Calu3 (cell line): ENCODE results near the gene FAF1. TPM values are rescaled to one million over a fixed set of nuclear protein-coding genes. Genes with fewer than 3 reads are reported as not detected.

Experiments
- BruUV-seq: library from RNA; stranded (reverse); fragments of 400-500 nt; replicated peaks from 2 replicates; lab custom pipeline; 2021; lab: Mats Ljungman, UMichigan
- CTCF ChIA-PET: fragments of 300-600 bp; sonication (Branson Sonifier 250); formaldehyde crosslinking; loops from one replicate; lab custom pipeline; 2022; ENCODE audit warnings: antibody characterized with exemption; lab: Charles Lee
- DNase-seq: peaks from one replicate; pipeline ENCODE4 v3.0.0; 2022
- H3K27ac Mint-ChIP-seq: one replicate; pipeline ENCODE4 v1.8.0; 2022; ENCODE audit warnings: mixed read lengths; ENCODE audit not compliant: unreplicated experiment
- H3K27me3 Mint-ChIP-seq: one replicate; pipeline ENCODE4 v1.8.0; 2022; ENCODE audit warnings: mixed read lengths; ENCODE audit not compliant: unreplicated experiment
- H3K36me3 Mint-ChIP-seq: one replicate; pipeline ENCODE4 v1.8.0; 2022; ENCODE audit warnings: mild to moderate bottlenecking, moderate library complexity, mixed read lengths; ENCODE audit not compliant: insufficient read depth, unreplicated experiment
- H3K4me1 Mint-ChIP-seq: one replicate; pipeline ENCODE4 v1.8.0; 2022; ENCODE audit warnings: mild to moderate bottlenecking, low read depth, mixed read lengths; ENCODE audit not compliant: unreplicated experiment
- H3K4me3 Mint-ChIP-seq: one replicate; pipeline ENCODE4 v1.8.0; 2022; ENCODE audit warnings: mild to moderate bottlenecking, low read depth, moderate library complexity, mixed read lengths; ENCODE audit not compliant: unreplicated experiment
- H3K9me3 Mint-ChIP-seq: one replicate; pipeline ENCODE4 v1.8.0; 2022; ENCODE audit warnings: low read depth, mixed read lengths; ENCODE audit not compliant: unreplicated experiment
- CTCF ChIP-seq: fragments of 200-600 bp; IDR thresholded peaks from one replicate; pipeline ENCODE4 v1.8.0; 2022; ENCODE audit warnings: antibody characterized with exemption; ENCODE audit not compliant: unreplicated experiment
- intact Hi-C: fragments of 100-400 bp; cut with micrococcal nuclease; formaldehyde crosslinking; loops from one replicate; pipeline ENCODE4 v1.10.0; 2022; ENCODE audit not compliant: unreplicated experiment
- total RNA-seq: library from RNA; stranded (reverse); gene quantifications from 2 replicates; pipeline ENCODE4 v1.2.3, GENCODE V29; 2022

Gene FAF1
- total RNA-seq, 1 experiment from 2014 or later, result 104 TPM

- intact Hi-C loops, result loop anchor here (5.0 kb wide), 2 partner anchors 43 to 98 kb away; no protein-coding TSS in a partner anchor
- Mint-ChIP-seq H3K27ac (peak within 1 kb of the TSS; percentile 90), H3K4me3 (peak within 1 kb of the TSS; percentile 89), H3K27me3 (no peaks in the 10 kb centered on the region), H3K36me3 (peaks cover 70% of the 10 kb centered on the region), H3K4me1 (peaks cover 25% of the 10 kb centered on the region), H3K9me3 (no peaks in the 10 kb centered on the region)
- TF ChIP-seq CTCF, result no peak
- DNase-seq, result peak; percentile 73
- CTCF ChIA-PET, result interaction anchor here (1.1 to 2.0 kb wide), 5 partner anchors 10 to 97 kb away, joined by 4 to 7 read pairs (median 4); no protein-coding TSS in a partner anchor
- BruUV-seq, result TSS peak; percentile 45
Observed at GRCh38 chr1:50969611-50970508, 9.8 kb upstream of the FAF1 start, which contains the start of gene CDKN2C. Gene CDKN2C, plus strand, starts transcription at chr1:50970245. Its CDS starts 124 bp downstream, at chr1:50970369.

GRCh38 chr1:50968821-50969610, 8.9 kb upstream of the FAF1 start:
- Mint-ChIP-seq H3K9me3 (no peaks in the 10 kb centered on the region), H3K27ac (peak overlapping the region; percentile 90), H3K4me1 (peaks cover 17% of the 10 kb centered on the region), H3K36me3 (peaks cover 62% of the 10 kb centered on the region), H3K27me3 (no peaks in the 10 kb centered on the region), H3K4me3 (peak overlapping the region; percentile 89)
- DNase-seq, result peak; percentile 64
- TSS peak; percentile 8 for BruUV-seq
- CTCF ChIA-PET, result interaction anchor here (0.6 to 2.0 kb wide), 5 partner anchors 11 to 118 kb away, joined by 4 to 7 read pairs (median 5); no protein-coding TSS in a partner anchor
- intact Hi-C loops, result loop anchor here (5.0 kb wide), 2 partner anchors 42 to 97 kb away; no protein-coding TSS in a partner anchor
- no peak for TF ChIP-seq CTCF

- peak; percentile 95 for DNase-seq
- intact Hi-C loops, result loop anchor here (5.0 kb wide), 2 partner anchors 41 to 96 kb away; no protein-coding TSS in a partner anchor
- H3K9me3 Mint-ChIP-seq, result no peaks in the 10 kb centered on the region
- H3K27me3 Mint-ChIP-seq, result no peaks in the 10 kb centered on the region
- TF ChIP-seq CTCF, result no peak
- BruUV-seq, result TSS peak; percentile 45
- peak overlapping the region; percentile 72 for H3K27ac Mint-ChIP-seq
- H3K4me3 Mint-ChIP-seq, result peak overlapping the region; percentile 89
- H3K4me1 Mint-ChIP-seq, result peaks cover 10% of the 10 kb centered on the region
- H3K36me3 Mint-ChIP-seq, result peaks cover 54% of the 10 kb centered on the region
- CTCF ChIA-PET, result interaction anchor here (0.6 to 2.0 kb wide), 5 partner anchors 11 to 118 kb away, joined by 4 to 7 read pairs (median 5); no protein-coding TSS in a partner anchor
Observed at GRCh38 chr1:50968158-50968820, 8.2 kb upstream of the FAF1 start.
